Neural cell (in vitro differentiated cells): ENCODE results near the gene FARP1. TPM values are rescaled to one million over a fixed set of nuclear protein-coding genes. Genes with fewer than 3 reads are reported as not detected.

Experiments used
- H2AFZ ChIP-seq: fragments of 200-600, 300-800 bp; sonication (generic), shearing (Covaris generic); 2 replicates; pipeline ENCODE4 v1.6.0; 2014; ENCODE audit warnings: low read depth, mild to moderate bottlenecking, antibody characterized with exemption, low read length, moderate library complexity
- H3F3A ChIP-seq: fragments of 200-600 bp; shearing (Covaris generic); 2 replicates; pipeline ENCODE4 v1.6.1; 2016; ENCODE audit warnings: mild to moderate bottlenecking, moderate library complexity, mixed read lengths, antibody characterized with exemption, low read length; ENCODE audit not compliant: insufficient read depth, poor library complexity, severe bottlenecking
- H3K27ac ChIP-seq: fragments of 200-600, 300-800 bp; sonication (generic), shearing (Covaris generic); 2 replicates; pipeline ENCODE4 v1.5.1; 2014; ENCODE audit warnings: mild to moderate bottlenecking, low read length, moderate library complexity
- H3K27me3 ChIP-seq: fragments of 300-800, 200-600 bp; sonication (generic), shearing (Covaris generic); 2 replicates; pipeline ENCODE4 v1.6.0; 2014; ENCODE audit warnings: mild to moderate bottlenecking, low read depth, low read length, moderate library complexity; ENCODE audit not compliant: insufficient read depth
- H3K36me3 ChIP-seq: fragments of 300-800, 200-600 bp; sonication (generic), shearing (Covaris generic); 2 replicates; pipeline ENCODE4 v1.5.1; 2014; ENCODE audit warnings: mild to moderate bottlenecking, antibody characterized with exemption, low read length, moderate library complexity; ENCODE audit not compliant: insufficient read depth
- H3K4me2 ChIP-seq: fragments of 300-800, 200-600 bp; sonication (generic), shearing (Covaris generic); 2 replicates; pipeline ENCODE4 v1.6.0; 2014; ENCODE audit warnings: mild to moderate bottlenecking, low read length
- H3K4me3 ChIP-seq: fragments of 300-800, 200-600 bp; sonication (generic), shearing (Covaris generic); 2 replicates; pipeline ENCODE4 v1.5.1; 2014; ENCODE audit warnings: mild to moderate bottlenecking, low read length, moderate library complexity
- H3K79me2 ChIP-seq: fragments of 200-600 bp; shearing (Covaris generic); replicated peaks from 2 replicates; pipeline ENCODE4 v1.6.0; 2014; ENCODE audit warnings: mild to moderate bottlenecking, low read length, moderate library complexity; ENCODE audit not compliant: insufficient read depth
- H3K9ac ChIP-seq: fragments of 300-800, 200-600 bp; sonication (generic), shearing (Covaris generic); 2 replicates; pipeline ENCODE4 v1.6.1; 2016; ENCODE audit warnings: mild to moderate bottlenecking, low read length, mixed read lengths
- H3K9me2 ChIP-seq: fragments of 200-600 bp; shearing (Covaris generic); 2 replicates; pipeline ENCODE4 v1.6.1; 2016; ENCODE audit warnings: mild to moderate bottlenecking, low read length, mixed read lengths; ENCODE audit not compliant: insufficient read depth
- H3K9me3 ChIP-seq: fragments of 200-600, 300-800 bp; sonication (generic), shearing (Covaris generic); 2 replicates; pipeline ENCODE4 v1.6.1; 2016; ENCODE audit warnings: mild to moderate bottlenecking, mixed run types, low read length, moderate library complexity, mixed read lengths
- H4K20me1 ChIP-seq: fragments of 200-600 bp; shearing (Covaris generic); 2 replicates; pipeline ENCODE4 v1.6.1; 2016; ENCODE audit warnings: mild to moderate bottlenecking, mixed run types; ENCODE audit not compliant: insufficient read depth
- EP300 ChIP-seq: fragments of 450-650 bp; conservative IDR thresholded peaks from 2 replicates; pipeline ENCODE4 v1.6.1; 2014; ENCODE audit warnings: antibody characterized with exemption, mild to moderate bottlenecking, moderate library complexity; ENCODE audit not compliant: poor library complexity, severe bottlenecking
- EZH2 ChIP-seq: fragments of 200-600, 300-800 bp; shearing (Covaris generic), sonication (generic); IDR thresholded peaks from 2 replicates; pipeline ENCODE4 v1.6.1; 2014; ENCODE audit warnings: antibody characterized with exemption, low read length, borderline replicate concordance, mild to moderate bottlenecking; ENCODE audit not compliant: insufficient read depth, poor library complexity, severe bottlenecking
- MXI1 ChIP-seq: fragments of 450-650 bp; conservative IDR thresholded peaks from 2 replicates; pipeline ENCODE4 v1.6.1; 2014; ENCODE audit warnings: antibody characterized with exemption, mild to moderate bottlenecking; ENCODE audit not compliant: poor library complexity, severe bottlenecking
- POLR2AphosphoS5 ChIP-seq: IDR thresholded peaks from 2 replicates; pipeline ENCODE4 v1.6.1; 2012
- RAD21 ChIP-seq: fragments of 450-650 bp; conservative IDR thresholded peaks from 2 replicates; pipeline ENCODE4 v1.6.1; 2014; ENCODE audit warnings: antibody characterized with exemption, mild to moderate bottlenecking, moderate library complexity
- SMC3 ChIP-seq: fragments of 450-650 bp; conservative IDR thresholded peaks from 2 replicates; pipeline ENCODE4 v1.6.1; 2014; ENCODE audit warnings: antibody characterized with exemption, mild to moderate bottlenecking, moderate library complexity; ENCODE audit not compliant: poor library complexity
- TAF1 ChIP-seq: IDR thresholded peaks from 2 replicates; pipeline ENCODE4 v1.6.1; 2012; ENCODE audit warnings: low read depth
- polyA plus RNA-seq: library from polyadenylated mRNA; depleted of rRNA; stranded (reverse); fragments of >200 nt; gene quantifications from 2 replicates; pipeline ENCODE4 v1.2.3, GENCODE V29; 2014
- TF ChIP-seq, protein P1 (sequence below): IDR thresholded peaks from 2 replicates; pipeline ENCODE4 v1.6.1; 2012; ENCODE audit warnings: borderline replicate concordance
- TF ChIP-seq, protein P2 (sequence below): fragments of 450-650 bp; IDR thresholded peaks from 2 replicates; pipeline ENCODE4 v1.5.1; 2014; ENCODE audit warnings: antibody characterized with exemption, mild to moderate bottlenecking, moderate library complexity; ENCODE audit not compliant: poor library complexity, severe bottlenecking

Gene FARP1
- polyA plus RNA-seq, 1 donor from 2014 or later, result 19.7 TPM

DNA sequence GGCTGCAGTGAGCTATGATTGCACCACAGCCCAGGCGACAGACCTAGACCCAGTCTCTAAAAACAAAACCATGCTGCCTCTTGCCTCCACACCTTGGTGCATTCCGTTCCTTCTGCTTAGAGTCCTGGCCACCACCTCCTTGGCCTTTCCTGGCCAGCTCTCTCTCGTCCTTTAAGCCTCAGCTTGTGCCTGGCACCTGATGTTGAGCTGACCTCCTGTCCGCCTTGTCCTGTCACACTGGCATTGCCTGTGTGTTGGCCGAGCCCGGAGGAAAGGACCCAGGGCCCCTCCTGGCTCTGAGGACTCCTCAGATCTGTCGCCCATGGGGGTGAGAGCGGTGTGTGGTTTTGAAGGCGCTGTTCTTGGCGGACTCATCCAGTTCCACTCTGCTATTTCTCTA lies 290.8 kb downstream of the FARP1 start:
- H3K36me3 ChIP-seq, result no peaks in the 10 kb centered on the region
- TF ChIP-seq EP300 (no peak), TAF1 (no peak), MXI1 (no peak), SMC3 (no peak), EZH2 (no peak)
- TF ChIP-seq, protein P1, sequence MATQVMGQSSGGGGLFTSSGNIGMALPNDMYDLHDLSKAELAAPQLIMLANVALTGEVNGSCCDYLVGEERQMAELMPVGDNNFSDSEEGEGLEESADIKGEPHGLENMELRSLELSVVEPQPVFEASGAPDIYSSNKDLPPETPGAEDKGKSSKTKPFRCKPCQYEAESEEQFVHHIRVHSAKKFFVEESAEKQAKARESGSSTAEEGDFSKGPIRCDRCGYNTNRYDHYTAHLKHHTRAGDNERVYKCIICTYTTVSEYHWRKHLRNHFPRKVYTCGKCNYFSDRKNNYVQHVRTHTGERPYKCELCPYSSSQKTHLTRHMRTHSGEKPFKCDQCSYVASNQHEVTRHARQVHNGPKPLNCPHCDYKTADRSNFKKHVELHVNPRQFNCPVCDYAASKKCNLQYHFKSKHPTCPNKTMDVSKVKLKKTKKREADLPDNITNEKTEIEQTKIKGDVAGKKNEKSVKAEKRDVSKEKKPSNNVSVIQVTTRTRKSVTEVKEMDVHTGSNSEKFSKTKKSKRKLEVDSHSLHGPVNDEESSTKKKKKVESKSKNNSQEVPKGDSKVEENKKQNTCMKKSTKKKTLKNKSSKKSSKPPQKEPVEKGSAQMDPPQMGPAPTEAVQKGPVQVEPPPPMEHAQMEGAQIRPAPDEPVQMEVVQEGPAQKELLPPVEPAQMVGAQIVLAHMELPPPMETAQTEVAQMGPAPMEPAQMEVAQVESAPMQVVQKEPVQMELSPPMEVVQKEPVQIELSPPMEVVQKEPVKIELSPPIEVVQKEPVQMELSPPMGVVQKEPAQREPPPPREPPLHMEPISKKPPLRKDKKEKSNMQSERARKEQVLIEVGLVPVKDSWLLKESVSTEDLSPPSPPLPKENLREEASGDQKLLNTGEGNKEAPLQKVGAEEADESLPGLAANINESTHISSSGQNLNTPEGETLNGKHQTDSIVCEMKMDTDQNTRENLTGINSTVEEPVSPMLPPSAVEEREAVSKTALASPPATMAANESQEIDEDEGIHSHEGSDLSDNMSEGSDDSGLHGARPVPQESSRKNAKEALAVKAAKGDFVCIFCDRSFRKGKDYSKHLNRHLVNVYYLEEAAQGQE, result no peak
- TF ChIP-seq, protein P2, sequence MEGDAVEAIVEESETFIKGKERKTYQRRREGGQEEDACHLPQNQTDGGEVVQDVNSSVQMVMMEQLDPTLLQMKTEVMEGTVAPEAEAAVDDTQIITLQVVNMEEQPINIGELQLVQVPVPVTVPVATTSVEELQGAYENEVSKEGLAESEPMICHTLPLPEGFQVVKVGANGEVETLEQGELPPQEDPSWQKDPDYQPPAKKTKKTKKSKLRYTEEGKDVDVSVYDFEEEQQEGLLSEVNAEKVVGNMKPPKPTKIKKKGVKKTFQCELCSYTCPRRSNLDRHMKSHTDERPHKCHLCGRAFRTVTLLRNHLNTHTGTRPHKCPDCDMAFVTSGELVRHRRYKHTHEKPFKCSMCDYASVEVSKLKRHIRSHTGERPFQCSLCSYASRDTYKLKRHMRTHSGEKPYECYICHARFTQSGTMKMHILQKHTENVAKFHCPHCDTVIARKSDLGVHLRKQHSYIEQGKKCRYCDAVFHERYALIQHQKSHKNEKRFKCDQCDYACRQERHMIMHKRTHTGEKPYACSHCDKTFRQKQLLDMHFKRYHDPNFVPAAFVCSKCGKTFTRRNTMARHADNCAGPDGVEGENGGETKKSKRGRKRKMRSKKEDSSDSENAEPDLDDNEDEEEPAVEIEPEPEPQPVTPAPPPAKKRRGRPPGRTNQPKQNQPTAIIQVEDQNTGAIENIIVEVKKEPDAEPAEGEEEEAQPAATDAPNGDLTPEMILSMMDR, result no peak
- H3K9me3 ChIP-seq, result no peaks in the 10 kb centered on the region
- H3K27ac ChIP-seq, result no peak overlapping the region
- H3K4me2 ChIP-seq, result no peak overlapping the region
- no peaks in the 10 kb centered on the region for H3K9me2 ChIP-seq
- no peak overlapping the region for H2AFZ ChIP-seq
- no peak overlapping the region for H3K4me3 ChIP-seq
- no peaks in the 10 kb centered on the region for H4K20me1 ChIP-seq
- H3K9ac ChIP-seq, result no peak overlapping the region
- no peaks in the 10 kb centered on the region for H3K79me2 ChIP-seq
- H3F3A ChIP-seq, result no peaks in the 10 kb centered on the region
- no peaks in the 10 kb centered on the region for H3K27me3 ChIP-seq

GRCh38 chr13:98434060-98434459 lies 291.2 kb downstream of the FARP1 start:
- no peaks in the 10 kb centered on the region for H3K36me3 ChIP-seq

More at GRCh38 chr13:98434060-98434459, 291.2 kb downstream of the FARP1 start:
- Histone ChIP-seq H3K27me3 (no peaks in the 10 kb centered on the region), H3K9me3 (no peaks in the 10 kb centered on the region), H3K4me2 (no peak overlapping the region), H3K9ac (no peak overlapping the region), H4K20me1 (no peaks in the 10 kb centered on the region), H3K4me3 (no peak overlapping the region), H3K79me2 (no peaks in the 10 kb centered on the region), H3K9me2 (no peaks in the 10 kb centered on the region), H3K27ac (no peak overlapping the region), H3F3A (no peaks in the 10 kb centered on the region), H2AFZ (no peak overlapping the region)
- no peak for TF ChIP-seq RAD21
- no peak for TF ChIP-seq EZH2
- TF ChIP-seq SMC3, result no peak
- no peak for TF ChIP-seq EP300
- TF ChIP-seq, protein P2, result no peak
- TF ChIP-seq MXI1, result no peak
- TF ChIP-seq TAF1, result no peak
- TF ChIP-seq, protein P1, result no peak
- no peak for TF ChIP-seq POLR2AphosphoS5
